ENCODE measurements around the gene CHCHD6. TPM values are rescaled to one million over a fixed set of nuclear protein-coding genes. Genes with fewer than 3 reads are reported as not detected.
A peak's percentile ranks its signal among the peaks of the same experiment; 100 is the strongest.

Gene CHCHD6
- total RNA-seq, 1 experiment from 2014 or later: 40.9 TPM

DNA sequence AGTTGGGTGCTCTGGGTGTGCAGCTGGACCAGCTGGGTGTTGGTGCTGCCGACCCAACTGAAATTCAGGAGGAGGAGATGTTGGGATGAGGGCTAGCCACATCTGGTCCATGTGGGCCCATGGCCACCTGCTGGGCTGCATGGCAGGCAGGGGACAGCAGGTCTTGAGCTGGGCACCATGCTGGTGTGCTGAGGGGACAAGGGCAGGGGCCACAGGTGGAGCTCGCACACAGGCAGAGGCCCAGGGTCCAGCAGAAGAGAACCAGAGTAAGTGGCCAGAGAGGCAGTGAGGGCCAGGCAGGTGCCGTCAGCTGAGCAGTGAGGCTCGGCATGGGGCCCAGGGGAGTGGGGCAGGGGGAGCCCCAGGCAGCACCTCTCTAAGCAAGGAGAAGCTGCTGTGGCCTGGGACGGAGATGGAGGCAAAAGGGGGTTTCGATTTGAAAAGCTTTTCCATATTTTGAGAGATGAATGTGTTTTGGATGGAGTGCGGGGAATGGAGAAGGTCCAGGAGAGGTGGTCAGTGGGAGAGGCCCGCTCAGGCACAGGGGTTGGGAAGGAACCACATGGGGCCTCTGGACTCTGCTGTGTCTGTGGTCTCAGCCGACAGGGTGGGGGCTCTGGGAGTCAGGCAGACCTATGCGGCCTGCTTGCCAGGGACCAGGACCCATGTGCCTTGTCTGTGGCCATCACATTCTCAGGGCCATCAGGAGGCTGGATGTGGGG is 248.4 kb downstream of the CHCHD6 start (continued):
- TF ChIP-seq ZNF263 (CRISPR knock-in tag; IDR thresholded peaks at IDR 0.05; ENCODE audit: low read depth) (no peak), MYBL2 (CRISPR knock-in tag; IDR thresholded peaks at IDR 0.05) (no peak), HMGA2 (CRISPR knock-in tag; IDR thresholded peaks at IDR 0.05) (no peak), ZNF232 (CRISPR knock-in tag; IDR thresholded peaks at IDR 0.05) (no peak), NR1H2 (CRISPR knock-in tag; IDR thresholded peaks at IDR 0.05) (no peak), MLX (CRISPR knock-in tag; IDR thresholded peaks at IDR 0.05) (no peak), ZNF512 (CRISPR knock-in tag; IDR thresholded peaks at IDR 0.05; ENCODE audit: borderline replicate concordance) (no peak), ATF6 (CRISPR knock-in tag; IDR thresholded peaks at IDR 0.05) (no peak)
- TF ChIP-seq, protein P1, sequence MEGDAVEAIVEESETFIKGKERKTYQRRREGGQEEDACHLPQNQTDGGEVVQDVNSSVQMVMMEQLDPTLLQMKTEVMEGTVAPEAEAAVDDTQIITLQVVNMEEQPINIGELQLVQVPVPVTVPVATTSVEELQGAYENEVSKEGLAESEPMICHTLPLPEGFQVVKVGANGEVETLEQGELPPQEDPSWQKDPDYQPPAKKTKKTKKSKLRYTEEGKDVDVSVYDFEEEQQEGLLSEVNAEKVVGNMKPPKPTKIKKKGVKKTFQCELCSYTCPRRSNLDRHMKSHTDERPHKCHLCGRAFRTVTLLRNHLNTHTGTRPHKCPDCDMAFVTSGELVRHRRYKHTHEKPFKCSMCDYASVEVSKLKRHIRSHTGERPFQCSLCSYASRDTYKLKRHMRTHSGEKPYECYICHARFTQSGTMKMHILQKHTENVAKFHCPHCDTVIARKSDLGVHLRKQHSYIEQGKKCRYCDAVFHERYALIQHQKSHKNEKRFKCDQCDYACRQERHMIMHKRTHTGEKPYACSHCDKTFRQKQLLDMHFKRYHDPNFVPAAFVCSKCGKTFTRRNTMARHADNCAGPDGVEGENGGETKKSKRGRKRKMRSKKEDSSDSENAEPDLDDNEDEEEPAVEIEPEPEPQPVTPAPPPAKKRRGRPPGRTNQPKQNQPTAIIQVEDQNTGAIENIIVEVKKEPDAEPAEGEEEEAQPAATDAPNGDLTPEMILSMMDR (IDR thresholded peaks at IDR 0.05): no peak
- TF ChIP-seq, protein P2, sequence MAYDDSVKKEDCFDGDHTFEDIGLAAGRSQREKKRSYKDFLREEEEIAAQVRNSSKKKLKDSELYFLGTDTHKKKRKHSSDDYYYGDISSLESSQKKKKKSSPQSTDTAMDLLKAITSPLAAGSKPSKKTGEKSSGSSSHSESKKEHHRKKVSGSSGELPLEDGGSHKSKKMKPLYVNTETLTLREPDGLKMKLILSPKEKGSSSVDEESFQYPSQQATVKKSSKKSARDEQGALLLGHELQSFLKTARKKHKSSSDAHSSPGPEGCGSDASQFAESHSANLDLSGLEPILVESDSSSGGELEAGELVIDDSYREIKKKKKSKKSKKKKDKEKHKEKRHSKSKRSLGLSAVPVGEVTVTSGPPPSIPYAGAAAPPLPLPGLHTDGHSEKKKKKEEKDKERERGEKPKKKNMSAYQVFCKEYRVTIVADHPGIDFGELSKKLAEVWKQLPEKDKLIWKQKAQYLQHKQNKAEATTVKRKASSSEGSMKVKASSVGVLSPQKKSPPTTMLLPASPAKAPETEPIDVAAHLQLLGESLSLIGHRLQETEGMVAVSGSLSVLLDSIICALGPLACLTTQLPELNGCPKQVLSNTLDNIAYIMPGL (CRISPR knock-in tag; IDR thresholded peaks at IDR 0.05): no peak

GRCh38 chr3:126952983-126953660 is 249.1 kb downstream of the CHCHD6 start:
- ChIA-PET POLR2A (no interaction called here), CTCF (interaction anchor here (0.8 kb wide), 1 partner anchor 18 kb away, joined by 3 read pairs; no protein-coding TSS in a partner anchor)
- TF ChIP-seq CREB1 (CRISPR knock-in tag; IDR thresholded peaks at IDR 0.05): no peak
- no peak for TF ChIP-seq ZNF138 (CRISPR knock-in tag; conservative IDR thresholded peaks at IDR 0.05)
- TF ChIP-seq, protein P2 (CRISPR knock-in tag; IDR thresholded peaks at IDR 0.05): no peak
- TF ChIP-seq OVOL2 (CRISPR knock-in tag; IDR thresholded peaks at IDR 0.05; ENCODE audit: borderline replicate concordance): no peak
- TF ChIP-seq ZSCAN18 (CRISPR knock-in tag; IDR thresholded peaks at IDR 0.05): no peak
- no peak for TF ChIP-seq TP53 (CRISPR knock-in tag; IDR thresholded peaks at IDR 0.05)
- TF ChIP-seq IRF2 (CRISPR knock-in tag; IDR thresholded peaks at IDR 0.05; ENCODE audit: borderline replicate concordance, low read depth): no peak
- TF ChIP-seq, protein P3, sequence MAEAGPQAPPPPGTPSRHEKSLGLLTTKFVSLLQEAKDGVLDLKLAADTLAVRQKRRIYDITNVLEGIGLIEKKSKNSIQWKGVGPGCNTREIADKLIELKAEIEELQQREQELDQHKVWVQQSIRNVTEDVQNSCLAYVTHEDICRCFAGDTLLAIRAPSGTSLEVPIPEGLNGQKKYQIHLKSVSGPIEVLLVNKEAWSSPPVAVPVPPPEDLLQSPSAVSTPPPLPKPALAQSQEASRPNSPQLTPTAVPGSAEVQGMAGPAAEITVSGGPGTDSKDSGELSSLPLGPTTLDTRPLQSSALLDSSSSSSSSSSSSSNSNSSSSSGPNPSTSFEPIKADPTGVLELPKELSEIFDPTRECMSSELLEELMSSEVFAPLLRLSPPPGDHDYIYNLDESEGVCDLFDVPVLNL (CRISPR knock-in tag; IDR thresholded peaks at IDR 0.05; ENCODE audit: borderline replicate concordance, low read depth): no peak
- TF ChIP-seq GTF2I (CRISPR knock-in tag; conservative IDR thresholded peaks at IDR 0.05): no peak
- no peak for TF ChIP-seq ZBTB21 (CRISPR knock-in tag; IDR thresholded peaks at IDR 0.05; ENCODE audit: borderline replicate concordance)
- TF ChIP-seq ZNF423 (CRISPR knock-in tag; IDR thresholded peaks at IDR 0.05): no peak
- no peak for ATAC-seq
- Mint-ChIP-seq H3K4me3 (no peak overlapping the region), H3K4me1 (no peaks in the 10 kb centered on the region), H3K27ac (peak overlapping the region; percentile 44; the same call in 1 of the 2 replicates), H3K36me3 (no peaks in the 10 kb centered on the region), H3K27me3 (ENCODE audit: low read depth) (no peaks in the 10 kb centered on the region), H3K9me3 (no peaks in the 10 kb centered on the region)
- DNase-seq (ENCODE audit: low spot score): peak; percentile 4

Data from WTC11 (cell line).